DND-41 (cell line): ENCODE measurements around the gene ITGA2B.

Source experiments
- EZH2 ChIP-seq: IDR thresholded peaks from 3 replicates; pipeline ENCODE4 v1.6.1; 2012; ENCODE audit warnings: borderline replicate concordance, low read depth, mild to moderate bottlenecking, moderate library complexity, low read length, inconsistent platforms; ENCODE audit not compliant: severe bottlenecking
- TF ChIP-seq, protein P1 (sequence below): IDR thresholded peaks from 2 replicates; pipeline ENCODE4 v1.5.1; 2012; ENCODE audit warnings: borderline replicate concordance, low read length, moderate library complexity, mild to moderate bottlenecking; ENCODE audit not compliant: poor library complexity, severe bottlenecking; ENCODE audit errors: extremely low read depth

DNA sequence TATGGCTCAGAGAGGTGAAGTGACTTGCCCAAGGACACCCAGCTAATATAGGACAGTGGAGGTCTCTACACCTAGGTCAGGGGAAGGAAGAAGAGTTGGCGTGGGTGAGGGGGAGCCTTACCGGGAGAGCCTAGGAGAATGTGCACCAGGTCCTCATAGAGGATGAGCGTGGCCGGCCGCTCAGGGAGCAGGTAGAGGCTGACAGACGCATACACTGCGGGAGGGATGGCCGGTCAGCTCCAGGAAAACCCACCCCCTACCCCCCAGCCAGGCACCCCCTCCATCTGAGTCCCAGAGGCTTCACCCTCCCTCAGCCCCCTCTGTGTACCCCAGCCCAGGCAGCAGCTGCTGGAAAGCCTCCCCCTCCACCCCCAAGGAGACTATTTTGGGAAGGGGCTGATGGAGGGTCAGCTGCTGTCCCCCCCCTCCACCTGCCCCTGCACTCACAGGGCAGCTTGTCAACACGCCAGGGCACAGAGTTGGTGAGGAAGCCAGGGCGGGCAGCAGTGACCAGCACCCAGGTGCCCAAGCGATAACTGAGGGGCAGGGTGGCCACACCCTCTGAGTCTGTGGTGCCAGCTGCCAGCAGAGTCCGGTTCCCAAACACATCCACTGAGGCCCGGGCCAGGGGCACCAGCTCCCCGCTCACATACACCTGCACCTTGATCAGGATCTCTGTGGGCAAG lies 29.8 kb downstream of the ITGA2B start:
- TF ChIP-seq, protein P1, sequence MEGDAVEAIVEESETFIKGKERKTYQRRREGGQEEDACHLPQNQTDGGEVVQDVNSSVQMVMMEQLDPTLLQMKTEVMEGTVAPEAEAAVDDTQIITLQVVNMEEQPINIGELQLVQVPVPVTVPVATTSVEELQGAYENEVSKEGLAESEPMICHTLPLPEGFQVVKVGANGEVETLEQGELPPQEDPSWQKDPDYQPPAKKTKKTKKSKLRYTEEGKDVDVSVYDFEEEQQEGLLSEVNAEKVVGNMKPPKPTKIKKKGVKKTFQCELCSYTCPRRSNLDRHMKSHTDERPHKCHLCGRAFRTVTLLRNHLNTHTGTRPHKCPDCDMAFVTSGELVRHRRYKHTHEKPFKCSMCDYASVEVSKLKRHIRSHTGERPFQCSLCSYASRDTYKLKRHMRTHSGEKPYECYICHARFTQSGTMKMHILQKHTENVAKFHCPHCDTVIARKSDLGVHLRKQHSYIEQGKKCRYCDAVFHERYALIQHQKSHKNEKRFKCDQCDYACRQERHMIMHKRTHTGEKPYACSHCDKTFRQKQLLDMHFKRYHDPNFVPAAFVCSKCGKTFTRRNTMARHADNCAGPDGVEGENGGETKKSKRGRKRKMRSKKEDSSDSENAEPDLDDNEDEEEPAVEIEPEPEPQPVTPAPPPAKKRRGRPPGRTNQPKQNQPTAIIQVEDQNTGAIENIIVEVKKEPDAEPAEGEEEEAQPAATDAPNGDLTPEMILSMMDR: no peak
- no peak for TF ChIP-seq EZH2
